Upper lobe of left lung (tissue), 6 donors: ENCODE data around the gene RERE. TPM values are rescaled to one million over a fixed set of nuclear protein-coding genes. Genes with fewer than 3 reads are reported as not detected.

Experiments used
- ATAC-seq, 2 donors: fragments of 200-7000 bp; cut with Tn5 transposase; one replicate each; pipeline ENCODE4 v1.9.1; 2022; ENCODE audit warnings: mild to moderate bottlenecking in 2 of 2, moderate library complexity in 2 of 2; ENCODE audit not compliant: low FRiP score in 2 of 2
- DNase-seq, 2 donors: peaks; one replicate each; pipeline ENCODE4 v3.0.0-alpha.2; 2019 to 2020
- H3K27ac ChIP-seq, 4 donors: fragments of 200-600 bp; sonication (generic); one replicate each; pipeline ENCODE4 v1.5.1; 2016 to 2019
- H3K27me3 ChIP-seq, 4 donors: fragments of 200-600 bp; sonication (generic); one replicate each; pipeline ENCODE4 v1.5.1; 2017 to 2019
- H3K36me3 ChIP-seq, 4 donors: fragments of 200-600 bp; sonication (generic); one replicate each; pipeline ENCODE4 v1.5.1; 2016 to 2019
- H3K4me1 ChIP-seq, 4 donors: fragments of 200-600 bp; sonication (generic); one replicate each; pipeline ENCODE4 v1.5.1; 2018 to 2019
- H3K4me3 ChIP-seq, 4 donors: fragments of 200-600 bp; sonication (generic); one replicate each; pipeline ENCODE4 v1.5.1; 2017 to 2019; ENCODE audit warnings: mild to moderate bottlenecking in 2 of 4, moderate library complexity in 1 of 4
- H3K9me3 ChIP-seq, 4 donors: fragments of 200-600 bp; sonication (generic); one replicate each; pipeline ENCODE4 v1.5.1; 2018 to 2019
- EP300 ChIP-seq, 4 donors: sonication (generic); formaldehyde crosslinking; IDR thresholded peaks; one replicate each; pipeline ENCODE4 v1.5.1; 2017; ENCODE audit warnings: antibody characterized with exemption in 4 of 4, control low read depth in 2 of 4
- POLR2A ChIP-seq, 4 donors: fragments of 450-650 bp; IDR thresholded peaks; one replicate each; pipeline ENCODE4 v1.5.1; 2016 to 2017; ENCODE audit warnings: antibody characterized with exemption in 4 of 4, mild to moderate bottlenecking in 2 of 4
- POLR2AphosphoS5 ChIP-seq, 2 donors: sonication (generic); formaldehyde crosslinking; IDR thresholded peaks; one replicate each; pipeline ENCODE4 v1.5.1; 2017; ENCODE audit warnings: antibody characterized with exemption in 2 of 2
- WGBS, 2 donors: methylation state at CpG; one replicate each; pipeline ENCODE4 v1.1.5; 2017 to 2018; 5-methylcytosine and 5-hydroxymethylcytosine counted together
- total RNA-seq, 6 donors: library from RNA; depleted of rRNA in 4 of 6; stranded (reverse); fragments of >200 nt in 4 of 6; gene quantifications; one replicate each; pipeline versions ENCODE4 v1.1.0 to v1.2.1, GENCODE V29; 2016 to 2021
- TF ChIP-seq, protein P1 (sequence below), 6 experiments: fragments of 450-650 bp in 4 of 6; fragments of 200-600 bp in 2 of 6; sonication (generic) in 2 of 6; IDR thresholded peaks; one replicate each; pipeline ENCODE4 v1.5.1; 2016 to 2019; ENCODE audit warnings: antibody characterized with exemption in 6 of 6
- donor health status: DM: no; HTN: no; CAD: no; lungs with moderate emphysema.
- donor health status: DM: no; HTN: yes; CAD: no; lungs with severe emphysema.

The RERE gene
- total RNA-seq, 6 donors from 2014 or later = 75.5 to 222 (median 104) TPM

DNA sequence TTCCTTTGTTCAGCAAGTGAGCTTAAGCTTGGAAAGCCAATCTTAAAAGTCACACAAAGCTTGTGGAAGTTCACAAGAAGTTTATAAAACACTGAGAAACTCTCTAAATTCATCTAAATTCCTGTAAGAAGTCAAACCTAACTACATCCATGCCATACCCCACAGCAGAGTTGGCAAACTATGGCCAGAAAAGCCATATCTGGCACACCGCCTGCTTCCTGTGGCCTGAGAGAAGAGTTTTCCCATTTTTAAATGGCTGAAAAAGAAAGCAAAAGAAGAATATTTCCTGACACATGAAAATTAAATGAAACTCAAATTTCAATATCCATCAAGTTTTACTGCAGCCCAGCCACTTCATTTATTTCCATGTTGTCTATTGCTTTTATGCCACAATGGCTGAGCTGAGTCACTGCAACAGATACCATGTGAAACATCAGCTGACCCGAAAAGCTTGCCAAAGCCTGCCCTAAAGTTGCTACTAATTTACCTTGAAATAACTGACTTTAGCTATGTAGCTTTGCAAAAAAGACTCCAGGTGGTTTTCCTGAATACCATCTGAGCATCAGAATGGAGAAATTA, 262.4 kb downstream of the RERE start:
- Histone ChIP-seq H3K4me1 (peaks cover 0 to 8% (median 3%) of the 10 kb centered on the region in 4 donors), H3K9me3 (no peaks in the 10 kb centered on the region), H3K36me3 (peaks cover 0 to 8% (median 0%) of the 10 kb centered on the region in 4 donors), H3K27ac (peak overlapping the region in 1 of 4 donors; percentile 16), H3K4me3 (no peak overlapping the region), H3K27me3 (no peaks in the 10 kb centered on the region)
- WGBS, 2 donors = 86 to 91% methylated on average over 2 of the region's 2 CpGs
- DNase-seq = no peak
- TF ChIP-seq, protein P1, sequence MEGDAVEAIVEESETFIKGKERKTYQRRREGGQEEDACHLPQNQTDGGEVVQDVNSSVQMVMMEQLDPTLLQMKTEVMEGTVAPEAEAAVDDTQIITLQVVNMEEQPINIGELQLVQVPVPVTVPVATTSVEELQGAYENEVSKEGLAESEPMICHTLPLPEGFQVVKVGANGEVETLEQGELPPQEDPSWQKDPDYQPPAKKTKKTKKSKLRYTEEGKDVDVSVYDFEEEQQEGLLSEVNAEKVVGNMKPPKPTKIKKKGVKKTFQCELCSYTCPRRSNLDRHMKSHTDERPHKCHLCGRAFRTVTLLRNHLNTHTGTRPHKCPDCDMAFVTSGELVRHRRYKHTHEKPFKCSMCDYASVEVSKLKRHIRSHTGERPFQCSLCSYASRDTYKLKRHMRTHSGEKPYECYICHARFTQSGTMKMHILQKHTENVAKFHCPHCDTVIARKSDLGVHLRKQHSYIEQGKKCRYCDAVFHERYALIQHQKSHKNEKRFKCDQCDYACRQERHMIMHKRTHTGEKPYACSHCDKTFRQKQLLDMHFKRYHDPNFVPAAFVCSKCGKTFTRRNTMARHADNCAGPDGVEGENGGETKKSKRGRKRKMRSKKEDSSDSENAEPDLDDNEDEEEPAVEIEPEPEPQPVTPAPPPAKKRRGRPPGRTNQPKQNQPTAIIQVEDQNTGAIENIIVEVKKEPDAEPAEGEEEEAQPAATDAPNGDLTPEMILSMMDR (IDR thresholded peaks at IDR 0.05) = no peak
- no peak for TF ChIP-seq POLR2A (IDR thresholded peaks at IDR 0.05)
- TF ChIP-seq POLR2AphosphoS5 (IDR thresholded peaks at IDR 0.05) = no peak
- no peak for TF ChIP-seq EP300 (IDR thresholded peaks at IDR 0.05)
- no peak for ATAC-seq

DNA sequence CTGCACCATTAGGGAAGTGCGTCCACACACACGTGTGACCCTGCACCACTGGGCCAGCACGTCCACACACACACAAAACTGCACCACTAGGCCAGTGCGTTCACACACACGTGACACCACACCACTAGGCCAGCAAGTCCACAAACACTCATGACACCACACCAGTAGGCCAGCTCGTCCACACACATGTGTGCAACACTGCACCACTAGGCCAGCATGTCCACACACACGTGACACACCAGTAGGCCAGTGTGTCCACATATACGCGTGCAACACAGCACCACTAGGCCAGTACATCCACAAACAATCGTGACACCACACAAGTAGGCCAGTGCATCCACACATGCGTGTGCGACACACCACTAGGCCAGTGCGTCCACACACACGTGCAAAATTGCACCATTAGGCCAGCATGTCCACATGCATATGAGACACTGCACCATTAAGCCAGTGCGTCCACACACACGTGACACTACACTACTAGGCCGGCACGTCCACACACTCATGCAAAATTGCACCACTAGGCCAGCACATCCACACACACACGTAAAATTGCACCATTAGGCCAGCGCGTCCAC, 264.5 kb downstream of the RERE start:
- H3K27ac ChIP-seq = no peak overlapping the region
- H3K4me3 ChIP-seq = no peak overlapping the region
- no peak for ATAC-seq
- DNase-seq = no peak
- H3K27me3 ChIP-seq = no peaks in the 10 kb centered on the region
- 93 to 96% methylated on average over 13 to 20 of the region's 21 CpGs for WGBS, 2 donors
- H3K4me1 ChIP-seq = peaks cover 0 to 8% (median 5%) of the 10 kb centered on the region in 4 donors
- peaks cover 0 to 8% (median 0%) of the 10 kb centered on the region in 4 donors for H3K36me3 ChIP-seq
- TF ChIP-seq POLR2AphosphoS5 (IDR thresholded peaks at IDR 0.05) = no peak
- TF ChIP-seq, protein P1 (IDR thresholded peaks at IDR 0.05) = no peak
- no peak for TF ChIP-seq EP300 (IDR thresholded peaks at IDR 0.05)
- TF ChIP-seq POLR2A (IDR thresholded peaks at IDR 0.05) = no peak
- no peaks in the 10 kb centered on the region for H3K9me3 ChIP-seq

DNA sequence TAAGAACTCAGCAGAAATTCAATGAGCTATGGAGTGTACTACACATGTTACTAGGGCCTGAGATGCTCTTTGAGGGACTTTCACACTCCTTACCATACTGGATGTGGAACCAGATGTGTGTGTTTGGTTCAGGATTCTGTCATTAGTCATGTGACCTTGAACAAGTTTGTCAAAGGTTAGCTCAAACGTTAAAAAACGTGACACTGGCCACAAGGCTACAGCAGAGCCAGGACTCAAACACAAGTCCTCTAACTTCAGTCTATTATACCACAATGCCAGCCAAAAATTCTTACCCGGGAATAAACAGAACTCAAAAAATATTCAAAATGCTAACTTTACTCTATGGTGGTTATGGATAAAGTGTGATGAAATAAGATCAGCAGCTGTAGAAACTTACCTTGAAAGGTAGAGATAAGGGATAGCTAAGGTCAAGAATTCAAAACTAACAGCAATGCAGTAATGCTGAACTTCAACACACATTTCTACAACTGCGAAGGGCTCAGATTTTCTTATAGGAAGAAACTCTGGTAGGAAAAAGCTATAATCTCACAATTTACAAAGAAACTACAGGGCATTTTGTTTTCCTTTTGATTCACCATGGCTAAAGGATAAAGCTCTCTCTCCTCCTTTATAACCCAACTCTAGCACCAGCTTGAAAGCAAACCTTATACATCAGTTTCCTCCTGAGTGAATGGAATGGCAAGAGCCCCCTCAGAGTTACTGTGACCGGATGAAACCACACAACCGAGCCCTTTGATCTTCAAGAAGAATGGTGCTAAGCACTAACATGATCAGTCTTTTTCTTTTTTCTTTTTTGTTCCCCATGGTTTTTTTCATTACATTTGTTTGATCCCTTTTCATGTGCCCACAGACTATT, 265.6 kb downstream of the RERE start:
- ATAC-seq = no peak
- no peak for DNase-seq
- 47 to 59% methylated on average over 6 of the region's 6 CpGs for WGBS, 2 donors
- H3K4me3 ChIP-seq = no peak overlapping the region
- H3K9me3 ChIP-seq = no peaks in the 10 kb centered on the region
- no peaks in the 10 kb centered on the region for H3K27me3 ChIP-seq
- H3K27ac ChIP-seq = no peak overlapping the region
- peaks cover 0 to 8% (median 6%) of the 10 kb centered on the region in 4 donors for H3K4me1 ChIP-seq
- TF ChIP-seq POLR2AphosphoS5 (IDR thresholded peaks at IDR 0.05) = no peak
- no peak for TF ChIP-seq POLR2A (IDR thresholded peaks at IDR 0.05)
- TF ChIP-seq, protein P1 (IDR thresholded peaks at IDR 0.05) = no peak
- TF ChIP-seq EP300 (IDR thresholded peaks at IDR 0.05) = no peak
- peaks cover 0 to 8% (median 0%) of the 10 kb centered on the region in 4 donors for H3K36me3 ChIP-seq

DNA sequence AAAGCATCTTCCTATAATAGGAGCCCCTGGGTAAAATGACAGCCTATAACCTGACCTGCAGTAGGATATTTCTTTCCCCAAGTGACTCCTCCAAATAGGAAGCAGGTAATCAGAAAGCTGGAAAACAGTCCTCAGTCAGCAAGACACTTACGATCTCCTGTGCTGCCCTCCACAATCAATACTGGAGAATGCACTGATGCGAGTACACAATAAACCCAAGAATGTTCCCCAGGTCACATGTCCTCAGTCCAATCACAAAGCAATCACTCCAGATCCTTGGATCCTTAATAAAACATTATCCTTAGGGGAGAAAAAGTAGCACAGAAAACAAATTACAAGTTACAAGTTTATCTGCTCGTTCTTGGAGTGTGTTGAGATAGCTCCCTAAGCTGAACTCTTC, 266.4 kb downstream of the RERE start:
- Histone ChIP-seq H3K4me1 (peaks cover 0 to 8% (median 6%) of the 10 kb centered on the region in 4 donors), H3K9me3 (no peaks in the 10 kb centered on the region), H3K27me3 (no peaks in the 10 kb centered on the region), H3K27ac (no peak overlapping the region), H3K4me3 (no peak overlapping the region), H3K36me3 (peaks cover 0 to 4% (median 0%) of the 10 kb centered on the region in 4 donors)
- TF ChIP-seq POLR2AphosphoS5 (IDR thresholded peaks at IDR 0.05) (no peak), EP300 (IDR thresholded peaks at IDR 0.05) (no peak)
- TF ChIP-seq, protein P1 (IDR thresholded peaks at IDR 0.05) = no peak
- WGBS, 2 donors = 91 to 98% methylated on average over 3 of the region's 3 CpGs
- DNase-seq (no peak), ATAC-seq (no peak)
